HEK293 (cell line): ENCODE results near the gene IL1R1.

Experiments used
- CTCF ChIA-PET: fragments of 350-600 bp; formaldehyde crosslinking; extraction: SDS; loops from one replicate; lab custom pipeline; 2021; ENCODE audit warnings: antibody characterized with exemption; lab: Yijun Ruan, JAX
- POLR2A ChIA-PET: fragments of 300-600 bp; formaldehyde crosslinking; extraction: SDS; loops from one replicate; lab custom pipeline; 2020; ENCODE audit warnings: antibody characterized with exemption, inconsistent platforms; lab: Yijun Ruan, JAX
- H3K27ac ChIP-seq: fragments of 200-500 bp; sonication (Bioruptor generic); 2 replicates; pipeline ENCODE4 v1.5.1; 2014; ENCODE audit warnings: low read depth, low read length, control low read depth, inconsistent platforms; ENCODE audit errors: extremely low read depth
- H3K36me3 ChIP-seq, 2 experiments: fragments of 200-500 bp in 1 of 2; sonication (Bioruptor generic) in 1 of 2; 1 replicate in 1 of 2; 2 replicates in 1 of 2; pipeline ENCODE4 v1.5.1; 2014 to 2017; ENCODE audit warnings: inconsistent platforms in 2 of 2, low read length in 2 of 2; ENCODE audit not compliant: control insufficient read depth in 2 of 2, insufficient read depth in 1 of 2
- H3K4me1 ChIP-seq: fragments of 200-500 bp; sonication (Bioruptor generic); 2 replicates; pipeline ENCODE4 v1.5.1; 2014; ENCODE audit warnings: mild to moderate bottlenecking, low read length, inconsistent platforms; ENCODE audit not compliant: control insufficient read depth, insufficient read depth
- H3K4me3 ChIP-seq: 2 replicates; pipeline ENCODE4 v1.5.1; 2011; ENCODE audit warnings: low read depth, mild to moderate bottlenecking, control low read depth, low read length, moderate library complexity
- H3K9me3 ChIP-seq: fragments of 200-500 bp; sonication (Bioruptor generic); 2 replicates; pipeline ENCODE4 v1.5.1; 2014; ENCODE audit warnings: low read depth, low read length, inconsistent platforms; ENCODE audit not compliant: control insufficient read depth, insufficient read depth
- PATZ1 ChIP-seq: fragments of 450-650 bp; formaldehyde crosslinking; IDR thresholded peaks from 2 replicates; pipeline ENCODE4 v1.5.1; 2016; ENCODE audit warnings: missing biosample characterization, missing genetic modification characterization
- REPIN1 ChIP-seq: fragments of 450-650 bp; formaldehyde crosslinking; IDR thresholded peaks from 2 replicates; pipeline ENCODE4 v1.5.1; 2017; ENCODE audit warnings: missing biosample characterization, missing genetic modification characterization, low read depth
- SP7 ChIP-seq: fragments of 450-650 bp; formaldehyde crosslinking; IDR thresholded peaks from 2 replicates; pipeline ENCODE4 v1.5.1; 2016; ENCODE audit warnings: missing biosample characterization, missing genetic modification characterization
- ZBTB44 ChIP-seq: fragments of 450-650 bp; IDR thresholded peaks from 2 replicates; pipeline ENCODE4 v1.5.1; 2018; ENCODE audit warnings: missing biosample characterization, mild to moderate bottlenecking, missing genetic modification characterization
- ZEB2 ChIP-seq: fragments of 450-650 bp; formaldehyde crosslinking; IDR thresholded peaks from 2 replicates; pipeline ENCODE4 v1.5.1; 2016; ENCODE audit warnings: missing biosample characterization, missing genetic modification characterization
- ZFP37 ChIP-seq: fragments of 450-650 bp; formaldehyde crosslinking; IDR thresholded peaks from 2 replicates; pipeline ENCODE4 v1.5.1; 2016; ENCODE audit warnings: missing biosample characterization, missing genetic modification characterization
- ZNF175 ChIP-seq: fragments of 450-650 bp; formaldehyde crosslinking; IDR thresholded peaks from 2 replicates; pipeline ENCODE4 v1.5.1; 2016; ENCODE audit warnings: missing biosample characterization, missing genetic modification characterization
- ZNF202 ChIP-seq: fragments of 450-650 bp; formaldehyde crosslinking; IDR thresholded peaks from 2 replicates; pipeline ENCODE4 v1.5.1; 2016; ENCODE audit warnings: missing biosample characterization, missing genetic modification characterization, borderline replicate concordance
- ZNF239 ChIP-seq: fragments of 450-650 bp; formaldehyde crosslinking; IDR thresholded peaks from 2 replicates; pipeline ENCODE4 v1.5.1; 2016; ENCODE audit warnings: missing biosample characterization, missing genetic modification characterization
- ZNF404 ChIP-seq: fragments of 450-650 bp; formaldehyde crosslinking; IDR thresholded peaks from 2 replicates; pipeline ENCODE4 v1.5.1; 2017; ENCODE audit warnings: missing biosample characterization, missing genetic modification characterization
- ZNF629 ChIP-seq: fragments of 450-650 bp; formaldehyde crosslinking; IDR thresholded peaks from 2 replicates; pipeline ENCODE4 v1.5.1; 2017; ENCODE audit warnings: missing biosample characterization, missing genetic modification characterization
- ZNF692 ChIP-seq: fragments of 450-650 bp; formaldehyde crosslinking; IDR thresholded peaks from 2 replicates; pipeline ENCODE4 v1.5.1; 2016; ENCODE audit warnings: missing biosample characterization, missing genetic modification characterization
- ZNF76 ChIP-seq: fragments of 450-650 bp; formaldehyde crosslinking; IDR thresholded peaks from 2 replicates; pipeline ENCODE4; 2016; ENCODE audit warnings: low read depth, missing biosample characterization, missing genetic modification characterization, borderline replicate concordance
- ZSCAN16 ChIP-seq: fragments of 450-650 bp; formaldehyde crosslinking; IDR thresholded peaks from 2 replicates; pipeline ENCODE4 v1.5.1; 2016; ENCODE audit warnings: missing biosample characterization, missing genetic modification characterization
- TF ChIP-seq, protein P1 (sequence below): fragments of 450-650 bp; formaldehyde crosslinking; IDR thresholded peaks from 2 replicates; pipeline ENCODE4 v1.5.1; 2016; ENCODE audit warnings: missing biosample characterization, missing genetic modification characterization
- TF ChIP-seq, protein P2 (sequence below): fragments of 450-650 bp; formaldehyde crosslinking; IDR thresholded peaks from 2 replicates; pipeline ENCODE4 v1.5.1; 2016; ENCODE audit warnings: missing biosample characterization, missing genetic modification characterization
- TF ChIP-seq, protein P3 (sequence below): fragments of 450-650 bp; formaldehyde crosslinking; IDR thresholded peaks from 2 replicates; pipeline ENCODE4 v1.5.1; 2016; ENCODE audit warnings: missing biosample characterization, missing genetic modification characterization
- TF ChIP-seq, protein P4 (sequence below): fragments of 450-650 bp; IDR thresholded peaks from 2 replicates; pipeline ENCODE4 v1.5.1; 2018; ENCODE audit warnings: missing biosample characterization, missing genetic modification characterization

The IL1R1 gene

GRCh38 chr2:102110171-102110570 is 32.4 kb upstream of the IL1R1 start (continued):
- TF ChIP-seq ZNF239 (tag by site-specific recombination) (no peak), ZBTB44 (tag by site-specific recombination) (no peak), ZNF404 (no peak), ZNF692 (no peak), PATZ1 (tag by site-specific recombination) (no peak)
- TF ChIP-seq, protein P1, sequence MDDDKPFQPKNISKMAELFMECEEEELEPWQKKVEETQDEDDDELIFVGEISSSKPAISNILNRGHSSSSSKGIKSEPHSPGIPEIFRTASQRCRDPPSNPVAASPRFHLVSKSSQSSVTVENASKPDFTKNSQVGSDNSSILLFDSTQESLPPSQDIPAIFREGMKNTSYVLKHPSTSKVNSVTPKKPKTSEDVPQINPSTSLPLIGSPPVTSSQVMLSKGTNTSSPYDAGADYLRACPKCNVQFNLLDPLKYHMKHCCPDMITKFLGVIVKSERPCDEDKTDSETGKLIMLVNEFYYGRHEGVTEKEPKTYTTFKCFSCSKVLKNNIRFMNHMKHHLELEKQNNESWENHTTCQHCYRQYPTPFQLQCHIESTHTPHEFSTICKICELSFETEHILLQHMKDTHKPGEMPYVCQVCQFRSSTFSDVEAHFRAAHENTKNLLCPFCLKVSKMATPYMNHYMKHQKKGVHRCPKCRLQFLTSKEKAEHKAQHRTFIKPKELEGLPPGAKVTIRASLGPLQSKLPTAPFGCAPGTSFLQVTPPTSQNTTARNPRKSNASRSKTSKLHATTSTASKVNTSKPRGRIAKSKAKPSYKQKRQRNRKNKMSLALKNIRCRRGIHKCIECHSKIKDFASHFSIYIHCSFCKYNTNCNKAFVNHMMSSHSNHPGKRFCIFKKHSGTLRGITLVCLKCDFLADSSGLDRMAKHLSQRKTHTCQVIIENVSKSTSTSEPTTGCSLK (tag by site-specific recombination), result no peak

GRCh38 chr2:102110596-102111334 is 31.8 kb upstream of the IL1R1 start:
- no peaks in the 10 kb centered on the region for H3K9me3 ChIP-seq
- ChIA-PET POLR2A (no interaction called here), CTCF (interaction anchor here (0.6 kb wide), 1 partner anchor 1315 kb away, joined by 3 read pairs; no protein-coding TSS in a partner anchor)
- no peak overlapping the region for H3K27ac ChIP-seq
- TF ChIP-seq, protein P2, sequence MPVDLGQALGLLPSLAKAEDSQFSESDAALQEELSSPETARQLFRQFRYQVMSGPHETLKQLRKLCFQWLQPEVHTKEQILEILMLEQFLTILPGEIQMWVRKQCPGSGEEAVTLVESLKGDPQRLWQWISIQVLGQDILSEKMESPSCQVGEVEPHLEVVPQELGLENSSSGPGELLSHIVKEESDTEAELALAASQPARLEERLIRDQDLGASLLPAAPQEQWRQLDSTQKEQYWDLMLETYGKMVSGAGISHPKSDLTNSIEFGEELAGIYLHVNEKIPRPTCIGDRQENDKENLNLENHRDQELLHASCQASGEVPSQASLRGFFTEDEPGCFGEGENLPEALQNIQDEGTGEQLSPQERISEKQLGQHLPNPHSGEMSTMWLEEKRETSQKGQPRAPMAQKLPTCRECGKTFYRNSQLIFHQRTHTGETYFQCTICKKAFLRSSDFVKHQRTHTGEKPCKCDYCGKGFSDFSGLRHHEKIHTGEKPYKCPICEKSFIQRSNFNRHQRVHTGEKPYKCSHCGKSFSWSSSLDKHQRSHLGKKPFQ, result no peak
- TF ChIP-seq ZEB2 (tag by site-specific recombination) (no peak), ZNF202 (tag by site-specific recombination) (no peak), ZNF175 (tag by site-specific recombination) (no peak), ZFP37 (tag by site-specific recombination) (no peak), REPIN1 (tag by site-specific recombination) (no peak), ZNF76 (no peak), ZNF629 (tag by site-specific recombination) (no peak), SP7 (tag by site-specific recombination) (no peak), ZSCAN16 (no peak)
- TF ChIP-seq, protein P3, sequence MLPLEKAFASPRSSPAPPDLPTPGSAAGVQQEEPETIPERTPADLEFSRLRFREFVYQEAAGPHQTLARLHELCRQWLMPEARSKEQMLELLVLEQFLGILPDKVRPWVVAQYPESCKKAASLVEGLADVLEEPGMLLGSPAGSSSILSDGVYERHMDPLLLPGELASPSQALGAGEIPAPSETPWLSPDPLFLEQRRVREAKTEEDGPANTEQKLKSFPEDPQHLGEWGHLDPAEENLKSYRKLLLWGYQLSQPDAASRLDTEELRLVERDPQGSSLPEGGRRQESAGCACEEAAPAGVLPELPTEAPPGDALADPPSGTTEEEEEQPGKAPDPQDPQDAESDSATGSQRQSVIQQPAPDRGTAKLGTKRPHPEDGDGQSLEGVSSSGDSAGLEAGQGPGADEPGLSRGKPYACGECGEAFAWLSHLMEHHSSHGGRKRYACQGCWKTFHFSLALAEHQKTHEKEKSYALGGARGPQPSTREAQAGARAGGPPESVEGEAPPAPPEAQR (tag by site-specific recombination), result no peak
- TF ChIP-seq, protein P4, sequence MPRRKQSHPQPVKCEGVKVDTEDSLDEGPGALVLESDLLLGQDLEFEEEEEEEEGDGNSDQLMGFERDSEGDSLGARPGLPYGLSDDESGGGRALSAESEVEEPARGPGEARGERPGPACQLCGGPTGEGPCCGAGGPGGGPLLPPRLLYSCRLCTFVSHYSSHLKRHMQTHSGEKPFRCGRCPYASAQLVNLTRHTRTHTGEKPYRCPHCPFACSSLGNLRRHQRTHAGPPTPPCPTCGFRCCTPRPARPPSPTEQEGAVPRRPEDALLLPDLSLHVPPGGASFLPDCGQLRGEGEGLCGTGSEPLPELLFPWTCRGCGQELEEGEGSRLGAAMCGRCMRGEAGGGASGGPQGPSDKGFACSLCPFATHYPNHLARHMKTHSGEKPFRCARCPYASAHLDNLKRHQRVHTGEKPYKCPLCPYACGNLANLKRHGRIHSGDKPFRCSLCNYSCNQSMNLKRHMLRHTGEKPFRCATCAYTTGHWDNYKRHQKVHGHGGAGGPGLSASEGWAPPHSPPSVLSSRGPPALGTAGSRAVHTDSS (tag by site-specific recombination), result no peak
- H3K4me1 ChIP-seq, result no peaks in the 10 kb centered on the region
- H3K4me3 ChIP-seq, result no peak overlapping the region
- no peaks in the 10 kb centered on the region for H3K36me3 ChIP-seq
